Measurements from ENCODE around the gene PGBD5. TPM values are rescaled to one million over a fixed set of nuclear protein-coding genes. Genes with fewer than 3 reads are reported as not detected.

The PGBD5 gene
- polyA plus RNA-seq, 3 donors = 7.4 to 8.7 (median 7.7) TPM

- no peak for DNase-seq
These were observed 98.9 kb downstream of the PGBD5 start for GRCh38 chr1:230326971-230327891.

GRCh38 chr1:230323686-230324085, 102.4 kb downstream of the PGBD5 start:
- no peak for DNase-seq

- no peak for DNase-seq
These were observed 103.1 kb downstream of the PGBD5 start for GRCh38 chr1:230322967-230323547.

- no peak for DNase-seq
These were observed 103.7 kb downstream of the PGBD5 start for GRCh38 chr1:230322421-230322756.

- no peak for DNase-seq
These were observed 104.3 kb downstream of the PGBD5 start for GRCh38 chr1:230321741-230322420.

- DNase-seq = no peak
These were observed 104.8 kb downstream of the PGBD5 start for GRCh38 chr1:230321341-230321740.

GRCh38 chr1:230320804-230321203, 105.3 kb downstream of the PGBD5 start:
- DNase-seq = no peak

GRCh38 chr1:230319014-230319747, 107.0 kb downstream of the PGBD5 start:
- DNase-seq = no peak

- DNase-seq = no peak
These were observed 108.0 kb downstream of the PGBD5 start for GRCh38 chr1:230317823-230318819.

- DNase-seq = no peak
These were observed 109.0 kb downstream of the PGBD5 start for GRCh38 chr1:230316864-230317745.

- DNase-seq = no peak
These were observed 111.0 kb downstream of the PGBD5 start for GRCh38 chr1:230315099-230315498.

- DNase-seq = no peak
These were observed 112.0 kb downstream of the PGBD5 start for GRCh38 chr1:230314142-230314470.

GRCh38 chr1:230313453-230314141, 112.5 kb downstream of the PGBD5 start:
- no peak for DNase-seq

GRCh38 chr1:230312676-230313075, 113.5 kb downstream of the PGBD5 start:
- no peak for DNase-seq

- peak; percentile 74 for DNase-seq
These were observed 115.6 kb downstream of the PGBD5 start for GRCh38 chr1:230310381-230311163.

GRCh38 chr1:230309646-230310177, 116.4 kb downstream of the PGBD5 start:
- DNase-seq = no peak

- no peak for DNase-seq
These were observed 117.3 kb downstream of the PGBD5 start for GRCh38 chr1:230308821-230309220.

GRCh38 chr1:230308039-230308438, 118.1 kb downstream of the PGBD5 start:
- no peak for DNase-seq
